GM18861 (cell line): ENCODE measurements around the gene ZNF487.
"Not testable (repeated sequence)": the region's sequence is repeated elsewhere in the genome, so short reads cannot be mapped to it uniquely, and the experiment has no call there.

Source experiments
- ATAC-seq: cut with Tn5 transposase; IDR thresholded peaks from one replicate; pipeline ENCODE4 v1.9.1; 2021; ENCODE audit not compliant: unreplicated experiment

Gene ZNF487

GRCh38 chr10:43403911-43404703 lies 32.8 kb upstream of the ZNF487 start:
- ATAC-seq, result no peak

- ATAC-seq, result no peak
These were observed 32.2 kb upstream of the ZNF487 start for GRCh38 chr10:43404704-43405084.

DNA sequence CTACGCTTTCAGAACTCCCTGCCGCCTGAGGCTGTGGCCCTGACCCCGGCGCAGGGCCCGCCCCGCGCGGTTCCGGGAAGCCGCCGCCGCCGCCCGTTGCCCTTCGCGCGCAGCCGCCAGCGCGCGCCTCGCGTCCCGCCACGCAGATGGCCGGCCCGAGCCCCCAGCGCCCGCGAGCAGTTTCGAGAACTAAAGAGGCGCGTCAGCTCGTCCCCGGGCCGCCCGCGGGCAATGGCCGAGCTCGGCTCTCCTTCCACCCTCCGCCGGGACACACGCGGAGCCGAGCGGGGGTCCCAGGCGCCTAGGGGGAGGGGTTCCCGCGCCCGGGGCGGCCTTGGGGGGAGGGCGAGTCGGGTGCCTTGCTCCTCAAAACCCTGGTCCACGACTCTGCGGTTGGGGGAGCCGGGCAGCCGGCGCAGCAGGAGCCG lies 29.7 kb upstream of the ZNF487 start:
- ATAC-seq, result no peak

DNA sequence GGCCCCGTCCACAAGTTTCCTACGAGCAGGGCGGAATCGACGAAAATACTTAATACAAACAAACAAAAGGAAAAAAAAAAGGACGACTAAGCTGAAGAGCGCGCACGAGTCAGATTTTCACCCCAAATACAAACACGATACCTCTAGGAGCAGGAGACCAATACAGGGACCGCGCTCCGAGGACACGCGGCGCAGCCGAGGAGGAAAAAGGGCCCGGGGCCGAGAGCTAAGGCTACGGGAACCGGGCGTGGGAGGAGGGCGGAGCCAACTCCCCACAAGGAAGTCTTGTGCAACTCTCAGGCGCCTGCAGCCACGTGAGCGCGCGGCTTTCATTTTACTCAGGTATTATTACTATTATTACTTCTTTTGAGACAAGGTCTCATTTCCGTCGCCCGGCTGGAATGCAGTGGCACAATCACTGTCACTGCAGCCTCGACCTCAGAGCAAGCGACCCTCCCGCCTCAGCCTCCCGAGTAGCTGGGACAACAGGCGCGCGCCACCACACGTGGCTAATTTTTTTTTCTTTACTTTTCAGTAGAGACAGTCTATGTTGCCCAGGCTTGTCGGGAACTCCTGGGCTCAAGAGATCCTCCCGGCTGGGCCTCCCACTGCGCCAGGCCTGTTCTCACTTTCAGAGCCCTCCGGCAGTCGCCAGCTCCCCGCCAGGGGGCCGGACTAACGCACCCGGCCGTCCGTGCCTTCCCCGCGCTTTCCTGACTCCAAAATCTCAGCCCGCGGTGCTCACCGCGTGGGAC lies 29.2 kb upstream of the ZNF487 start:
- peak; percentile 43 for ATAC-seq

- peak; percentile 1 for ATAC-seq
These were observed 28.6 kb upstream of the ZNF487 start for GRCh38 chr10:43408331-43408709.

DNA sequence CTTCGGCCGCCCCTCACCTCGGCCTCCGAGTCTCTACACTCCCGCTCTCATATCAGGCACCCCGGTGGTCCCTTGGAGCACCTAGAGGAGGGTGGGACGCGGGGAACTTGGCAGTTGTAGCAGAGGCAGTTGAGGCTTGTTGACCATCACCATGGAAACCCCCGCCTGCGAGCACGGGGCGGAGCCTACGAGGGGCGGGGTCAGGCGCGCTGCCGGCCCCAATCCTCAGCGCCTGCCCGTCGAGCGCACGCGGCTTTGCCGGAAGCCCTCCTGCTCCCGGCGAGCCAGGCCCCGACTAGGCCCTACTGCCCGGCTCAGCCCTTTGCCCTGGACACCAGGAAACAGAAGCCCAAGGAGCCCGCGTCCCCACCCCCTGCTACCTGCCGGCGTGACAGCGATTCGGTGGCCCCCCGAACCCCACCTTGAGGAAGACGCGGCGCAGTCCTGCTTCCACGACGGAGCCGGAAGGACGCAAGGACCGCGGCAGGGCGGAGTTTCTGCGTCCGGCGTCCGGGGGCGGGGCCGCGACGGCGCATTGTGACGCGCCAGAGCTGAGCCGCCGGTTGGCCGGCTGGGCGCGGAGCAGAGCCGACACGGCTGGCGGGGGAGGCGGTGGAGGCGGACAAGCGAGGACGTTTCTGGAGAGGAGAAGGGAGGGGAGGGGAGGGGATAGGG lies 28.1 kb upstream of the ZNF487 start, which contains the start of gene HNRNPF:
Gene HNRNPF, minus strand, starts transcription at position 477 of the 675 bp plus-strand sequence. CDS start 21,302 bp downstream, outside the sequence.
- peak; percentile 57 for ATAC-seq

DNA sequence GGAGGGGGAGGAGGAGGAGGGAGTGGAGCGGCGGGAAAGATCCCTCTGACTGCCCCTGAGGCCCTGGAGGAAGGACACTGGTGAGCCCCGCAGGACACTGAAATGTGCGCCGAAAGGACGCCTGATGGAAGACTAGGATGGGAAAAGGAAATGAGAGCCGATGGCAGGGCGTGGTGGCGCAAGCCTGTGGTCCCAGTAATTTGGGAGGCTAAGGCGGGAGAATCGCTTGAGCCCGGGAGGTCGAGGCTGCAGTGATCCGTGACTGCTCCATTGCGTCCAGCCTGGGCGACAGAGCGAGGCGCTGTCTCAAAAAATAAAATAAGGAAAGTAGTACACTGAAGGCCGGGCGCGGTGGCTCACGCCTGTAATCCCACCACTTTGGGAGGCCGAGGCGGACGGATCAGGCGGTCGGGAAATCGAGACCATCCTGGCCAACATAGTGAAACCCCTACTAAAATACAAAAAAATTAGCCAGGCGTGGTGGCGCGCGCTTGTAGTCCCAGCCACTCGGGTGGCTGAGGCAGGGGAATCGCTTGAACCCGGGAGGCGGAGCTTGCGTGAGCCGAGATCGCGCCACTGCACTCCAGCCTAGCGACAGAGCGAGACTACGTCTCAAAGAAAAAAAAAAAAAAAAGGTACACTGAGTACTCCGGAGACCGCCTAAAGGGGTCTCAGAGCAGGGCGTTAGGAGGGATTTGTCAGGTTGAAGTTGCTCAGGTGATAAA lies 27.4 kb upstream of the ZNF487 start:
- ATAC-seq, result no peak

DNA sequence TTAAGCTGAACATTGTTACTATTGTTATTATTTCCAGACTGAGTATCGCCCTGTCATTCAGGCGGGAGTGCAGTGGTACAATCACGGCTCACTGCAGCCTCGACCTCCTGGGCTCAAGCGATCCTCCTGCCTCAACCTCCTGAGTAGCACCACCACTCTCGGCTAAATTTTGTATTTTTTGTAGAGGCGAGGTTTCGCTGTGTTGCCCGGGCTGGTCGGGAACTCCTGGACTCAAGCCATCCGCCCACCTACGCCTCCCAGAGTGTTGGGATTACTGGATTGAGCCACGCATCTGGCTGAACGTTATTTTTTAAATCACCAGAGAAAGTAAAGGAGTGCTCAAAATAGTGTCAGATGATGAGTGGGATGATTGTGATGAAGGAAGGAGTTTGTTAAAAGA lies 26.6 kb upstream of the ZNF487 start:
- ATAC-seq, result no peak

- no peak for ATAC-seq
These were observed 25.4 kb upstream of the ZNF487 start for GRCh38 chr10:43411536-43411935.

DNA sequence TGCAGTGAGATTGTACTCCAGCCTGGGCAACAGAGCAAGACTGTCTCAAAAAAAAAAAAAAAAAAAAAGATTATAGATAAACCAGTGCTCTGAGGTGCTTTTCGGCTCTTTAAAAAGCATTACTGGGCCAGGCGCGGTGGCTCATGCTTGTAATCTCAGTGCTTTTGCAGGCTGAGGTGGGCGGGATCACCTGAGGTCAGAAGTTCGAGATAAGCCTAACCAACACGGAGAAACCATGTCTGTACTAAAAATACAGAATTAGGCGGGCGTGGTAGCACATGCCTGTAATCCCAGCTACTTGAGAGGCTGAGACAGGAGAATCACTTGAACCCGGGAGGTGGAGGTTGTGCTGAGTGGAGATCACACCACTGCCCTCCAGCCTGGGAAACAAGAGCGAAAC lies 21.4 kb upstream of the ZNF487 start:
- ATAC-seq, result no peak

DNA sequence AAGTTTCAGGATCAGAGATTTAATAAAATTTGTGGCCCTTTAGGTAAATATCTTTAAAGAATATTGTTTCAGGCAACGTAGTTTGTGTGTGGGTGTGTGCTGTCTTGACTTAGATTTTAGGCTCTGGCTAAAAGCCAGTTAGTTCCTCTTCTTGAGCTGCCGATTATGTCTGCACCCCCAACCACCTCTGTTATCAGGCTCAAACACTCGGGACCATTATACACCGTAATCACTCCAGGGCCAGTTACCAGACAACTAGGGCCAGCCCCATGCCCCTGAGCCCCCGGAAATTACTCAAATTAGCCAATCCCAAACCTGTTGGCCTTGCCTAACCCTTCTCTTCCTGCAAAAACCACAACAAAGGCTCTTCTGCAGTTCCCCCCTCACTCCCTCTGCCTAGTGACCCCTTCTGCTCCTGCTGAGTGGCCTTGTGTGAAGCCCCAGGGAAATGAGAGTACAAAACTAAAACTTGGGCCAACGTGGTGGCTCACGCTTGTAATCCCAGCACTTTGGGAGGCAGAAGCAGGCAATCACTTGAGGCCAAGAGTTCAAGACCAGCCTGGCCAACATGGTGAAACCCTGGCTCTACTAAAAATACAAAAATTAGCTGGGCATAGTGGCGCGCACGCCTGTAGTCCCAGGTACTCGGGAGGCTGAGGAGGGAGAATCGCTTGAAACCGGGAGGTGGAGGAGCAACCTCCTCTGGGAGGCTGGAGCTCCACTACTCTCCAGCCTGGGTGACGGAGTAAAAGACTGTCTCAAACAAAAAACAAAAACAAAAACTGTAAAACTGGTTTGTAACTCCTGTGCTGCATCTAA lies 18.8 kb upstream of the ZNF487 start:
- ATAC-seq, result no peak

DNA sequence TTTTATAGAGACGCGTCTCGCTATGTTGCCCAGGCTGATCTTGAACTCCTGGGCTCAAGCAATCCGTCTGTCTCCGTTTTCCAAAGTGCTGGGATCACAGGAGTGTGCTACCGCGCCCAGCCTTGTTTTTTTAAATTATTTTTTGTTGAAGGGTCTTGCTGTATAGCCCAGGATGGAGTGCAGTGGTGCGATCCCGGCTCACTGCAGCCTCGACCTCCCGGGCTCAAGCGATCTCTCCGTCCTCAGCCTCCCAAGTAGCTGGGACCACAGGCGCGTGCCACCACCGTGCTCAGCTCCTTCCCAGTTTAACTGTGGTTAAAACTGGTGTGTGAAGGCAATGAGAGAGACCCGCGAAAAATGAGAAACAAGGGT lies 16.9 kb upstream of the ZNF487 start:
- no peak for ATAC-seq

DNA sequence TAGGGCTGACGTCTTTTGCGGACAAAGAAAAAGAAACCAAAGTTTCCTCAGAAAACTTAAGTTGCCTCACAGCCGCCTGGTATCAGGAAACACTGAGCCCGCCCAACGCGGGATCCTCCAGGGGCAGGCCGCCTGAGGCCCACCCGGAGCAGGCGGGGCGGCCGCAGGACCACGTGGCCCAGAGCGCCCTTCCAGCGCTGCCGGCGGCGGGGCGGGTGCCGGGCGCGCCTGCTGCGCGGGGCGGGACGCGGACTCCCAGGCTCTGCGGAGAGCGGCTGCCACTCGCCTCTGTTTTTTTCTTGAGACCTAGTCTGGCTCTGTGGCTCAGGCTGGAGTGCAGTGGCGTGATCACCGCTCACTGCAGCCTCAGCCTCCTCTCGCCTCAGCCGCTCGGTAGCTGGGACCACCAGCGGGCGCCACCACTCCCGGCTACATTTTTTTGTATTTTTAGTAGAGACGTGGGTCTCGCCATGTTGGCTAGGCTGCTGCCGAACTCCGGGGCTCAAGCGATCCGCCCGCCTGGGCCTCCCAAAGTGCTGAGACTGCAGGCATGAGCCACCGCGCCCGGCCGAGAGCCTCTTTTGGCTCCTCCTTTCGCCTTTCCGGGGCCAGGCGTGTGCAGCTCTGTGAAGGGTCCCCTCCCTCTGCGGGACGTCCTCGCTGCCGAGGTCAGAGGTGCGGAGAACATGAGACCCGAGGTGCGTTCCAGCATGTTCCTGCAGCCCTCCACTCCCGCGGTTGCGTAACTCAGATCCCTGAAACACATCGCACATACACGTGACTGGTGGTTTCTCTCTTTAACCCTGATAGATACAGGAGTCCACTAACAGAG lies 16.3 kb upstream of the ZNF487 start:
- peak; percentile 88 for ATAC-seq

DNA sequence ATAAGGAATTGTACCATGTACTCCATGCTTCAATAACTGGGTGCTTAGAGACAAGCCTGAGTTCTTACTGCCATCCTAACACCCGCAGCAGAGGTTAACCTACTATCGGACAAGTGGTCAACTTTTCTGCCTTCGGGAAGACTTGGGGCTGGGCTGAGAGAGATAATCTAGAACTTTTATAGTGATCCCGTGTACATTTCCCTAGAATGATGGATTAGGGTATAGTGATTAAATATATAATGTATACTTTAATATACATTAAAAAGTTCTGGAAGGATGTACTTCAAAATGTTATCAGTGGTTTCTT lies 15.8 kb upstream of the ZNF487 start:
- no peak for ATAC-seq

DNA sequence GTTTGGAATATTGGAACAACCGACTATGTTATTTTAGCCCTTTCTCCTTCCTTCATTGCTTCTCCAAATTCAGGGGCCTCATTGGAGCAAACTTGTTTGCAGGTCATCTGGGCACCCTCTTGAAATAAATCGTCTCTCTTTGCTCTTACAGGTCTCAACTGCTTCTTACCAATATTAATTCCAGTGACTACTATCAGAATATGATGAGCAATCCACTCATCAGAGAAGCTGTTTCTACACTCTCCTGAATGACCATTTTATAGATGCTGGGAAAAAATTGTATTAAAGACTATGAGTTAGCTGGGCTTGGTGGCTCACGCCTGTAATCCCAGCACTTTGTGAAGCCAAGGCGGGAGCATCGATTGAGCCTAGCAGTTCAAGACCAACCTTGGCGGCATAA lies 15.4 kb upstream of the ZNF487 start:
- ATAC-seq, result no peak

- ATAC-seq, result not testable (repeated sequence)
These were observed 15.0 kb upstream of the ZNF487 start for GRCh38 chr10:43421944-43422343.

DNA sequence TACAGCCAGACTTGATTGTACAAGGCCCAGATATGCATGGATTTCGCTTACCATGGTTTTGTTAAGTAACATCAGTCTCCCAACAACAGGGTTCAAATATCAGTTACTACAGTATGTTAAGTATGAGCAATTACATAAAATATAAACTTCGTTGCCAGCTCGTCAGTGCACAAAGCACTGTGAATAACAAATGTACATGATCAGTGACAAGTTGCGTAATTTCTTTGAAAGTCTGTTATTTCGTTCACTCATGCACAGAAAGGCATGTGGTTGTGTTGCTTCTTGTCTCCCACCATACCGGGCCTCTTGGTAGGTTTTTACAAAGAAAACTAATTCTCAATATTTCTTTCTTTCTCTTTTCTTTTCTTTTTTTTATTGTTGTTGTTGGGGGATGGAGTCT lies 12.5 kb upstream of the ZNF487 start:
- no peak for ATAC-seq

DNA sequence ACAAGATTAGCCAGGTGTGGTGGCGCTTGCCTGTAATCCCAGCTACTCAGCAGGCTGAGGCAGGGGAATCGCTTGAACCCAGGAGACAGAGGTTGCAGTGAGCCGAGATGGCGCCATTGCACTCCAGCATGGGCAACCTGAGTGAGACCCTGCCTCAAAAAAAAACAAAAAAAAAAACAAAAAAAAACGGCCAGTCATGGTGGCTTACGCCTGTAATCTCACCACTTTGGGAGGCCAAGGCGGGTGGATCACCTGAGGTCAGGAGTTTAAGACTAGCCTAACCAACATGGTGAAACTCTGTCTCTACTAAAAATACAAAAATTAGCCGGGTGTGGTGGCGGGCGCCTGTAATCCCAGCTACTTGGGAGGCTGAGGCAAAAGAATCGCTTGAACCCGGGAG lies 10.4 kb upstream of the ZNF487 start:
- ATAC-seq, result not testable (repeated sequence)

DNA sequence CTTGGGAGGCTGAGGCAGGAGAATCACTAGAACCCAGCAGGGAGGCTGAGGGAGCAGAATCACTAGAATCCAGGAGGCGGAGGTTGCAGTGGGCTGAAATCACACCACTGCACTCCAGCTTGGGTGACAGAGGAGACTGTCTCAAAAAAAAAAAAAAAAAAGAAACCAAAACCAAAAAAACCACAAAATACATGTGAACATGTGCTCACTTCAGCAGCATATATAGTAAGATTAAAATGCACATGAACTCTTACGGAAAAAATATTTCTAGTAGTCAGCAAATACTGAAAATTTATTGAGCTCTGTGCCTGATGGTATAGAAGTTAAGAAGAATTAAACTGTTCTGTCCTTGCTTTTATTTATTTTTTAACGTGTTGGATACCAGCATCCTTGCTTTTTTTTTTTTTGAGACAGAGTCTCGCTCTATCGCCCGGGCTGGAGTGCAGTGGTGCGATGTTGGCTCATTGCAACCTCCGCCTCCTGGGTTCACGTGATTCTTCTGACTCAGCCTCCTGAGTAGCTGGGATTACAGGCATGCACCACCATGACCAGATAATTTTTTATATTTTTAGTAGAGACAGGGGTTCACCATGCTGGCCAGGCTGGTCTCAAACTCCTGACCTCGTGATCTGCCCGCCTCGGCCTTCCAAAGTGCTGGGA lies 9.6 kb upstream of the ZNF487 start:
- peak; percentile 66 for ATAC-seq
